ENCODE data around the gene SAXO1. TPM values are rescaled to one million over a fixed set of nuclear protein-coding genes. Genes with fewer than 3 reads are reported as not detected.

The SAXO1 gene
- total RNA-seq, 2 donors from 2014 or later = not detected

DNA sequence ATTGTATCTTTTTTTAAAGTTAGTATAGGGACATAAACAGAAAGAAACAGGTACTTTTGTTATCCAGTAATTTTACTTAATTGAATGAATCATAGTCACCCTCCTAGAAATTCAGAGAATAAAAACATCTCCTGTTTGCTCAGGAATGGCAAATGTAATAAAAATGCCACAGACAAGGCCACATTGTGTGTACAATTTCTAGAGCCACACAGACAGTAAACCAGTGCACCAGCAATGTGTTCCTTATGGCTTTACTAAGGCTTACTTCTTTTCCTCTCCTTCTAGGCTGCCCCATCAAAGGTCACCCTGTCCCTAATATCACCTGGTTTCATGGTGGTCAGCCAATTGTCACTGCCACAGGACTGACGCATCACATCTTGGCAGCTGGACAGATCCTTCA, 145.5 kb downstream of the SAXO1 start:
- TF ChIP-seq, protein P1, sequence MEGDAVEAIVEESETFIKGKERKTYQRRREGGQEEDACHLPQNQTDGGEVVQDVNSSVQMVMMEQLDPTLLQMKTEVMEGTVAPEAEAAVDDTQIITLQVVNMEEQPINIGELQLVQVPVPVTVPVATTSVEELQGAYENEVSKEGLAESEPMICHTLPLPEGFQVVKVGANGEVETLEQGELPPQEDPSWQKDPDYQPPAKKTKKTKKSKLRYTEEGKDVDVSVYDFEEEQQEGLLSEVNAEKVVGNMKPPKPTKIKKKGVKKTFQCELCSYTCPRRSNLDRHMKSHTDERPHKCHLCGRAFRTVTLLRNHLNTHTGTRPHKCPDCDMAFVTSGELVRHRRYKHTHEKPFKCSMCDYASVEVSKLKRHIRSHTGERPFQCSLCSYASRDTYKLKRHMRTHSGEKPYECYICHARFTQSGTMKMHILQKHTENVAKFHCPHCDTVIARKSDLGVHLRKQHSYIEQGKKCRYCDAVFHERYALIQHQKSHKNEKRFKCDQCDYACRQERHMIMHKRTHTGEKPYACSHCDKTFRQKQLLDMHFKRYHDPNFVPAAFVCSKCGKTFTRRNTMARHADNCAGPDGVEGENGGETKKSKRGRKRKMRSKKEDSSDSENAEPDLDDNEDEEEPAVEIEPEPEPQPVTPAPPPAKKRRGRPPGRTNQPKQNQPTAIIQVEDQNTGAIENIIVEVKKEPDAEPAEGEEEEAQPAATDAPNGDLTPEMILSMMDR (IDR thresholded peaks at IDR 0.05) = no peak
- Histone ChIP-seq H3K9ac (ENCODE audit: low read depth in 2 of 2, low read length in 2 of 2) (no peak overlapping the region), H3K36me3 (no peaks in the 10 kb centered on the region), H3K9me3 (no peaks in the 10 kb centered on the region), H3K4me1 (no peaks in the 10 kb centered on the region), H3K27ac (no peak overlapping the region), H3K27me3 (no peaks in the 10 kb centered on the region), H3K4me3 (no peak overlapping the region)
- peak; percentile 23 for DNase-seq
- intact Hi-C loops (cut with DNase I) = no loop called here

DNA sequence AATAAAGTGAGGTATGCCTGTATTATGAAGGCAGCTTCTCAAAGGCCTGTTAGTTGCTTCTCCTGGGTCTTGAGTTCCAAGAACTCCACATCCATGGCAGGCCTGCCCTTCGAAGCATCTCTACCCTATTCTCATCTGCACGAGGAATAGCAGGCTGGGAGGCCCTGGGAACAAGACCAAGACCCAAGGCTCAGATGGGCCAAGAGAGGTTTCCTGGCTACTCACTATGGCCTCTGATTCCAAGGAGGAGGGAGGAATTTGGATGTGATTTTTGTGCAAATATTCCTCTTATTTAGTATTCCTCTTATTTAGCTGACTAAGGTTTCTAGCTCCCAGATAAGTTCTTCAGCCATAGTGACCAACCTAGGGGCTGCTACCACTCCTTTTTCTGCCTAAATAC, 151.3 kb downstream of the SAXO1 start:
- DNase-seq = no peak
- TF ChIP-seq, protein P1 (IDR thresholded peaks at IDR 0.05) = no peak
- intact Hi-C loops (cut with DNase I) = no loop called here

DNA sequence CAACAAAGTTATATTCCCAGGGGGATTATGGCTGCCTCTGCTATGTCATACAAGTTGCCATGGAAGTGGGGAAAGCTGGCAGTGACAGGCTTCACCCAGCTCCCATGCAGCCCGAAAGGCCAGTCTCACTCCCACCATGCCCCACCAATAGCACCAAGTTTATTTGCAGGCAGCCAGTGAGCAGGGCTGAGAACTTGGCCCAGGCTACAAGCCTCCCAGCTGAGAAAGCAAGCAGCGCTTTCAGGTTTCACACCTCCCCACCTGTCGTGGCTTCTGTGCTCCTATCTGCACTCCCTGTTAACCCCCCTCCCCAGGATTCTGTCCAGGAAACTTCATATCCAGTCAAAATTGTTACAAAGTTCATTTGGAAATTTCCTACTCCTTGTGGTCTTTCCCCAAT, 155.0 kb downstream of the SAXO1 start:
- Histone ChIP-seq H3K9me3 (no peaks in the 10 kb centered on the region), H3K4me3 (no peak overlapping the region), H3K27me3 (no peaks in the 10 kb centered on the region), H3K36me3 (no peaks in the 10 kb centered on the region), H3K4me1 (no peaks in the 10 kb centered on the region), H3K9ac (ENCODE audit: low read depth in 2 of 2, low read length in 2 of 2) (no peak overlapping the region), H3K27ac (no peak overlapping the region)
- intact Hi-C loops (cut with DNase I) = no loop called here
- TF ChIP-seq, protein P1 (IDR thresholded peaks at IDR 0.05) = no peak
- no peak for DNase-seq

More for the DNA sequence above, 151.3 kb downstream of the SAXO1 start:
- H3K9me3 ChIP-seq = no peaks in the 10 kb centered on the region
- no peak overlapping the region for H3K27ac ChIP-seq
- H3K9ac ChIP-seq (ENCODE audit: low read depth in 2 of 2, low read length in 2 of 2) = no peak overlapping the region
- H3K4me3 ChIP-seq = no peak overlapping the region
- H3K4me1 ChIP-seq = no peaks in the 10 kb centered on the region
- H3K27me3 ChIP-seq = no peaks in the 10 kb centered on the region
- no peaks in the 10 kb centered on the region for H3K36me3 ChIP-seq

Other genes with a start within 250 kb of the SAXO1 start
- 10 to 100 TPM; 66.2 to 71.2 TPM for gene RRAGA, start 16.2 kb upstream of the SAXO1 start, total RNA-seq
- 10 to 100 TPM in 1 of 2 donors, 1 to 10 TPM in 1; 9.2 to 11.8 TPM for gene HAUS6, start 69.7 kb upstream of the SAXO1 start, total RNA-seq
- 10 to 100 TPM; 58.1 to 88.0 TPM for gene PLIN2, start 94.3 kb upstream of the SAXO1 start, total RNA-seq
- 10 to 100 TPM; 56.4 to 91.4 TPM for gene DENND4C, start 197.5 kb upstream of the SAXO1 start, total RNA-seq